IMR-90 (cell line): ENCODE measurements around the gene TUBB6.

Source experiments
- CEBPB ChIP-seq: IDR thresholded peaks from 2 replicates; pipeline ENCODE4 v1.6.1; 2012; ENCODE audit warnings: low read depth, low read length, improper control_type of control experiment
- CTCF ChIP-seq: conservative IDR thresholded peaks from 2 replicates; pipeline ENCODE4 v1.5.1; 2012; ENCODE audit warnings: mild to moderate bottlenecking, low read depth, low read length, improper control_type of control experiment
- RAD21 ChIP-seq: IDR thresholded peaks from 2 replicates; pipeline ENCODE4 v1.6.1; 2012; ENCODE audit warnings: low read length, improper control_type of control experiment
- RCOR1 ChIP-seq: IDR thresholded peaks from 2 replicates; pipeline ENCODE4 v1.6.1; 2012; ENCODE audit warnings: mild to moderate bottlenecking, low read length, improper control_type of control experiment; ENCODE audit not compliant: insufficient replicate concordance

GRCh38 chr18:12264864-12265263, 43.2 kb upstream of the TUBB6 start:
- no peak for TF ChIP-seq RCOR1
- TF ChIP-seq CTCF, result no peak
- TF ChIP-seq CEBPB, result no peak
- no peak for TF ChIP-seq RAD21
